ENCODE measurements around the gene ZGPAT.

Gene ZGPAT

GRCh38 chr20:63693083-63693732, 14.6 kb upstream of the ZGPAT start:
- no peaks in the 10 kb centered on the region for H3K9me3 ChIP-seq (ENCODE audit: insufficient read depth, low read depth, low read length)
- H3K4me1 ChIP-seq (ENCODE audit: insufficient read depth, low read length, poor library complexity, severe bottlenecking), result no peaks in the 10 kb centered on the region
- no peaks in the 10 kb centered on the region for H3K9me2 ChIP-seq (replicated peaks; ENCODE audit: low read depth, low read length)
- H3K9ac ChIP-seq (ENCODE audit: low read depth, low read length, poor library complexity, severe bottlenecking), result no peak overlapping the region
- no peaks in the 10 kb centered on the region for H3K36me3 ChIP-seq (ENCODE audit: insufficient read depth, low read length)
- no peak overlapping the region for H3K4me3 ChIP-seq (ENCODE audit: low read length, poor library complexity, severe bottlenecking)
- no peak overlapping the region for H3K4me2 ChIP-seq (ENCODE audit: low read depth, low read length, poor library complexity, severe bottlenecking)
- no peaks in the 10 kb centered on the region for H3K27me3 ChIP-seq (ENCODE audit: insufficient read depth, low read length, poor library complexity, severe bottlenecking)
- H4K20me1 ChIP-seq (ENCODE audit: insufficient read depth, low read length, poor library complexity, severe bottlenecking), result no peaks in the 10 kb centered on the region
- TF ChIP-seq EZH2phosphoT487 (IDR thresholded peaks at IDR 0.05; ENCODE audit: borderline replicate concordance) (no peak), CTCF (conservative IDR thresholded peaks at IDR 0.05; ENCODE audit: low read length) (no peak)
- H3F3A ChIP-seq (ENCODE audit: low read depth), result no peaks in the 10 kb centered on the region
- no peak overlapping the region for H2AFZ ChIP-seq (ENCODE audit: low read length)
- no peaks in the 10 kb centered on the region for H3K79me2 ChIP-seq (ENCODE audit: insufficient read depth, low read length)

GRCh38 chr20:63693733-63694583, 13.9 kb upstream of the ZGPAT start:
- Histone ChIP-seq H3F3A (ENCODE audit: low read depth) (no peaks in the 10 kb centered on the region), H3K9me3 (ENCODE audit: insufficient read depth, low read depth, low read length) (no peaks in the 10 kb centered on the region), H3K27me3 (ENCODE audit: insufficient read depth, low read length, poor library complexity, severe bottlenecking) (no peaks in the 10 kb centered on the region), H3K36me3 (ENCODE audit: insufficient read depth, low read length) (no peaks in the 10 kb centered on the region), H3K4me2 (ENCODE audit: low read depth, low read length, poor library complexity, severe bottlenecking) (no peak overlapping the region), H4K20me1 (ENCODE audit: insufficient read depth, low read length, poor library complexity, severe bottlenecking) (no peaks in the 10 kb centered on the region), H3K79me2 (ENCODE audit: insufficient read depth, low read length) (no peaks in the 10 kb centered on the region), H2AFZ (ENCODE audit: low read length) (no peak overlapping the region), H3K4me1 (ENCODE audit: insufficient read depth, low read length, poor library complexity, severe bottlenecking) (no peaks in the 10 kb centered on the region), H3K9ac (ENCODE audit: low read depth, low read length, poor library complexity, severe bottlenecking) (no peak overlapping the region), H3K4me3 (ENCODE audit: low read length, poor library complexity, severe bottlenecking) (no peak overlapping the region), H3K9me2 (replicated peaks; ENCODE audit: low read depth, low read length) (no peaks in the 10 kb centered on the region)
- TF ChIP-seq CTCF (conservative IDR thresholded peaks at IDR 0.05; ENCODE audit: low read length) (no peak), EZH2phosphoT487 (IDR thresholded peaks at IDR 0.05; ENCODE audit: borderline replicate concordance) (no peak)

- Histone ChIP-seq H2AFZ (ENCODE audit: low read length) (no peak overlapping the region), H3F3A (ENCODE audit: low read depth) (no peaks in the 10 kb centered on the region), H3K4me1 (ENCODE audit: insufficient read depth, low read length, poor library complexity, severe bottlenecking) (no peaks in the 10 kb centered on the region), H4K20me1 (ENCODE audit: insufficient read depth, low read length, poor library complexity, severe bottlenecking) (no peaks in the 10 kb centered on the region), H3K4me3 (ENCODE audit: low read length, poor library complexity, severe bottlenecking) (no peak overlapping the region), H3K27me3 (ENCODE audit: insufficient read depth, low read length, poor library complexity, severe bottlenecking) (no peaks in the 10 kb centered on the region), H3K4me2 (ENCODE audit: low read depth, low read length, poor library complexity, severe bottlenecking) (no peak overlapping the region), H3K9me3 (ENCODE audit: insufficient read depth, low read depth, low read length) (no peaks in the 10 kb centered on the region), H3K9ac (ENCODE audit: low read depth, low read length, poor library complexity, severe bottlenecking) (no peak overlapping the region), H3K36me3 (ENCODE audit: insufficient read depth, low read length) (no peaks in the 10 kb centered on the region), H3K9me2 (replicated peaks; ENCODE audit: low read depth, low read length) (no peaks in the 10 kb centered on the region), H3K79me2 (ENCODE audit: insufficient read depth, low read length) (no peaks in the 10 kb centered on the region)
- no peak for TF ChIP-seq CTCF (conservative IDR thresholded peaks at IDR 0.05; ENCODE audit: low read length)
- TF ChIP-seq EZH2phosphoT487 (IDR thresholded peaks at IDR 0.05; ENCODE audit: borderline replicate concordance), result no peak
Observed at GRCh38 chr20:63694584-63695423, 13.0 kb upstream of the ZGPAT start.
